Esophagus muscularis mucosa (tissue), 4 donors: Measurements from ENCODE around the gene SNX9. TPM values are rescaled to one million over a fixed set of nuclear protein-coding genes. Genes with fewer than 3 reads are reported as not detected.

ENCODE experiments used
- DNase-seq: peaks from one replicate; pipeline ENCODE4 v3.0.0-alpha.2; 2017; ENCODE audit errors: extremely low spot score
- H3K27ac ChIP-seq, 4 donors: fragments of 200-600 bp; sonication (generic); replicated peaks in 1 of 4; 1 replicate in 3 of 4; 2 replicates in 1 of 4; pipeline ENCODE4 v1.5.1; 2016 to 2019; ENCODE audit warnings: mild to moderate bottlenecking in 1 of 4
- H3K27me3 ChIP-seq, 4 donors: fragments of 200-600 bp; sonication (generic); one replicate each; pipeline versions ENCODE4 v1.5.1 to v1.6.0; 2016 to 2019
- H3K36me3 ChIP-seq, 4 donors: fragments of 200-600 bp; sonication (generic); one replicate each; pipeline ENCODE4 v1.5.1; 2016 to 2019
- H3K4me1 ChIP-seq, 4 donors: fragments of 200-600 bp; sonication (generic); one replicate each; pipeline ENCODE4 v1.5.1; 2016 to 2019
- H3K4me3 ChIP-seq, 4 donors: fragments of 200-600 bp; sonication (generic); 1 replicate in 2 of 4; 2 replicates in 2 of 4; pipeline ENCODE4 v1.5.1; 2016 to 2019; ENCODE audit warnings: mild to moderate bottlenecking in 4 of 4, moderate library complexity in 1 of 4
- H3K9me3 ChIP-seq, 4 donors: fragments of 200-600 bp; sonication (generic); 1 replicate in 3 of 4; 2 replicates in 1 of 4; pipeline ENCODE4 v1.5.1; 2016 to 2019
- CTCF ChIP-seq, 3 experiments: fragments of 200-600 bp in 2 of 3; fragments of 450-650 bp in 1 of 3; sonication (generic) in 2 of 3; IDR thresholded peaks; one replicate each; pipeline ENCODE4 v1.5.1; 2017 to 2019; ENCODE audit warnings: antibody characterized with exemption in 3 of 3, mild to moderate bottlenecking in 2 of 3, moderate library complexity in 1 of 3
- EP300 ChIP-seq: sonication (generic); formaldehyde crosslinking; IDR thresholded peaks from one replicate; pipeline ENCODE4 v1.6.1; 2017; ENCODE audit warnings: antibody characterized with exemption
- POLR2A ChIP-seq: fragments of 450-650 bp; IDR thresholded peaks from one replicate; pipeline ENCODE4 v1.6.1; 2017; ENCODE audit warnings: antibody characterized with exemption, moderate library complexity, mild to moderate bottlenecking, low read depth
- POLR2AphosphoS5 ChIP-seq, 2 donors: sonication (generic); formaldehyde crosslinking; IDR thresholded peaks; one replicate each; pipeline ENCODE4 v1.6.1; 2017; ENCODE audit warnings: antibody characterized with exemption in 2 of 2
- WGBS: methylation state at CpG from one replicate; pipeline ENCODE4 v1.1.5; 2018; 5-methylcytosine and 5-hydroxymethylcytosine counted together
- intact Hi-C: fragments of 100-400 bp; cut with DNase I; formaldehyde crosslinking; loops from one replicate; pipeline ENCODE4 v1.15.1; 2023
- total RNA-seq, 4 donors: library from RNA; depleted of rRNA; stranded (reverse); fragments of >200 nt; gene quantifications; one replicate each; pipeline versions ENCODE4 v1.1.0 to v1.2.1, GENCODE V29; 2016

The SNX9 gene
- total RNA-seq, 4 donors from 2014 or later: 78.1 to 94.7 (median 85.1) TPM

DNA sequence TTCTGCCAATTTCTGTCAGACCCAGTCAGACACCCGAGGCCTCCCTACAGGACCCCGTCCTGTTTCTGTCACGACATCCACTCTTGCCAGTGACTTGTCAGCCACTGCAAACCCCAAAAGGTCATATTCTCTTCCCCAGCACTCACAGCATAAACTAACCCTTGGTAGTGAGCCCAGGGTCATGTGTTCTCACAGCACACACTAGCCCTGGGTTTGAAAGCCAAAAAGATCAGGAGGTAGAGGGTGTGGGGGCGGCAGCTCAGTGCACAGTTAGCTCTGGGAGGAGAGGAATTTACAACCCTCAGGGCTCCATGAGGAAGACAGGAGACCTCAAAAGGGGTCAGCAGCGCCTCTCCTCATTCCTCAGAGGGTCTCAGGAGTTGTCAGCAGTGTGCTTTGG lies 9.9 kb upstream of the SNX9 start:
- TF ChIP-seq POLR2A (no peak), CTCF (IDR thresholded peaks at IDR 0.05) (no peak), POLR2AphosphoS5 (IDR thresholded peaks at IDR 0.05) (peak in 1 of 2 donors; percentile 18), EP300 (no peak)
- peak overlapping the region; percentile 64 to 75 (median 71) for H3K27ac ChIP-seq
- DNase-seq: no peak
- H3K4me3 ChIP-seq: no peak overlapping the region
- H3K9me3 ChIP-seq: peaks cover 0 to 8% (median 2%) of the 10 kb centered on the region in 4 donors
- WGBS: 73% methylated on average over 5 of the region's 5 CpGs
- H3K36me3 ChIP-seq: no peaks in the 10 kb centered on the region
- peaks cover 6 to 26% (median 24%) of the 10 kb centered on the region in 4 donors for H3K4me1 ChIP-seq
- H3K27me3 ChIP-seq: no peaks in the 10 kb centered on the region
- intact Hi-C loops: no loop called here

GRCh38 chr6:157813750-157814455 lies 9.1 kb upstream of the SNX9 start:
- intact Hi-C loops: no loop called here
- TF ChIP-seq EP300 (no peak), POLR2AphosphoS5 (IDR thresholded peaks at IDR 0.05) (peak; percentile 12 to 47)
- no peaks in the 10 kb centered on the region for H3K36me3 ChIP-seq
- no peaks in the 10 kb centered on the region for H3K27me3 ChIP-seq
- 45% methylated on average over 5 of the region's 5 CpGs for WGBS
- H3K9me3 ChIP-seq: peaks cover 0 to under 1% (median 0%) of the 10 kb centered on the region in 4 donors
- no peak overlapping the region for H3K4me3 ChIP-seq
- no peak for DNase-seq
- peaks cover 6 to 26% (median 24%) of the 10 kb centered on the region in 4 donors for H3K4me1 ChIP-seq
- peak overlapping the region; percentile 64 to 75 (median 71) for H3K27ac ChIP-seq

GRCh38 chr6:157814883-157815282 lies 8.2 kb upstream of the SNX9 start:
- H3K9me3 ChIP-seq: no peaks in the 10 kb centered on the region
- intact Hi-C loops: no loop called here
- H3K4me1 ChIP-seq: peaks cover 6 to 26% (median 24%) of the 10 kb centered on the region in 4 donors
- no peak overlapping the region for H3K4me3 ChIP-seq
- no peak for TF ChIP-seq POLR2AphosphoS5 (IDR thresholded peaks at IDR 0.05)
- no peak for TF ChIP-seq EP300
- TF ChIP-seq POLR2A: no peak
- no peak for TF ChIP-seq CTCF (IDR thresholded peaks at IDR 0.05)
- no peaks in the 10 kb centered on the region for H3K36me3 ChIP-seq
- no peak for DNase-seq
- WGBS: 76% methylated on average over 4 of the region's 4 CpGs
- H3K27ac ChIP-seq: peak overlapping the region; percentile 64 to 75 (median 71)
- no peaks in the 10 kb centered on the region for H3K27me3 ChIP-seq

GRCh38 chr6:157821342-157822033 lies 1.6 kb upstream of the SNX9 start:
- intact Hi-C loops: loop anchor here (5.0 kb wide), 1 partner anchor 54 kb away; no protein-coding TSS in a partner anchor
- H3K27ac ChIP-seq: peak overlapping the region in 3 of 4 donors; percentile 97 to 99 (median 98)
- H3K27me3 ChIP-seq: no peaks in the 10 kb centered on the region
- no peak overlapping the region for H3K4me3 ChIP-seq
- no peaks in the 10 kb centered on the region for H3K9me3 ChIP-seq
- no peak for TF ChIP-seq POLR2AphosphoS5 (IDR thresholded peaks at IDR 0.05)
- TF ChIP-seq CTCF (IDR thresholded peaks at IDR 0.05): no peak
- DNase-seq: no peak
- H3K4me1 ChIP-seq: peaks cover 16 to 31% (median 27%) of the 10 kb centered on the region in 4 donors
- WGBS: 77% methylated on average over 6 of the region's 6 CpGs
- peaks cover 0 to 4% (median 0%) of the 10 kb centered on the region in 4 donors for H3K36me3 ChIP-seq

- Histone ChIP-seq H3K27me3 (no peaks in the 10 kb centered on the region), H3K27ac (peak overlapping the region; percentile 97 to 99 (median 98)), H3K9me3 (no peaks in the 10 kb centered on the region), H3K36me3 (peaks cover 0 to 4% (median 0%) of the 10 kb centered on the region in 4 donors), H3K4me1 (peaks cover 16 to 31% (median 27%) of the 10 kb centered on the region in 4 donors), H3K4me3 (peak overlapping the region; percentile 87 to 97 (median 94))
- DNase-seq: no peak
- peak in 1 of 2 donors; percentile 17 for TF ChIP-seq POLR2AphosphoS5 (IDR thresholded peaks at IDR 0.05)
- no peak for TF ChIP-seq EP300
- TF ChIP-seq POLR2A: no peak
- WGBS: 14% methylated on average over 11 of the region's 53 CpGs
- intact Hi-C loops: loop anchor here (5.0 kb wide), 1 partner anchor 55 kb away; no protein-coding TSS in a partner anchor
Observed at GRCh38 chr6:157822245-157823000, 623 bp upstream of the SNX9 start.
